ENCODE results near the gene FAF1. TPM values are rescaled to one million over a fixed set of nuclear protein-coding genes. Genes with fewer than 3 reads are reported as not detected.

Gene FAF1
- total RNA-seq, 1 experiment from 2014 or later: 73.2 TPM

- Histone ChIP-seq H2AFZ (ENCODE audit: low read depth, low read length, poor library complexity, severe bottlenecking) (peak overlapping the region; percentile 97), H3K9ac (ENCODE audit: low read length) (peak overlapping the region; percentile 77), H3K4me3 (replicated peaks in 1 of 2; ENCODE audit: low read depth in 1 of 2, low read length in 2 of 2) (peak overlapping the region; percentile 82 to 93), H3K4me1 (ENCODE audit: control insufficient read depth in 1 of 2, insufficient read depth in 2 of 2, low read length in 2 of 2) (peaks cover 7 to 24% of the 10 kb centered on the region in 2 experiments; a peak in 3 of 4 replicates), H3K27me3 (ENCODE audit: insufficient read depth, low read length) (no peaks in the 10 kb centered on the region), H3K27ac (ENCODE audit: low read depth, low read length) (peak overlapping the region; percentile 76), H3K9me3 (ENCODE audit: control insufficient read depth in 1 of 2, insufficient read depth in 1 of 2, low read depth in 1 of 2, low read length in 2 of 2) (no peaks in the 10 kb centered on the region), H3K79me2 (ENCODE audit: insufficient read depth, low read length) (no peaks in the 10 kb centered on the region), H3K4me2 (ENCODE audit: low read length) (peak overlapping the region; percentile 96), H4K20me1 (ENCODE audit: insufficient read depth) (no peaks in the 10 kb centered on the region), H3K36me3 (ENCODE audit: control insufficient read depth in 1 of 2, insufficient read depth in 2 of 2, low read length in 2 of 2) (no peaks in the 10 kb centered on the region), H3K9me2 (ENCODE audit: insufficient read depth) (no peaks in the 10 kb centered on the region; the same call in 1 of the 2 replicates)
- DNase-seq (ENCODE audit: low read depth, low spot score) (no peak), ATAC-seq (peak; percentile 46)
- intact Hi-C loops (cut with micrococcal nuclease): loop anchor here (1.0 kb wide), 1 partner anchor 9 kb away; the partner anchor contains the start of gene FAF1
- RAD21 ChIA-PET (ENCODE audit: low non-redundant PET in 1 of 2, low total read pairs in 2 of 2, uncharacterized antibody in 2 of 2, unreplicated experiment in 2 of 2): interaction anchor here in 1 of 2 experiments (1.5 kb wide), 1 partner anchor 9 kb away, joined by 3 read pairs; the partner anchor contains the start of gene FAF1
- POLR2A ChIA-PET: interaction anchor here (0.6 to 3.2 kb wide), 4 partner anchors 8 to 331 kb away, joined by 3 to 9 read pairs (median 3); partner anchors contain the start of gene FAF1
- BruUV-seq (replicated peaks): TSS peak; percentile 69
- CTCF ChIA-PET: interaction anchor here (1.2 to 1.8 kb wide), 3 partner anchors 9 to 96 kb away, joined by 4 to 7 read pairs (median 6); no protein-coding TSS in a partner anchor
- TF ChIP-seq, protein P1, sequence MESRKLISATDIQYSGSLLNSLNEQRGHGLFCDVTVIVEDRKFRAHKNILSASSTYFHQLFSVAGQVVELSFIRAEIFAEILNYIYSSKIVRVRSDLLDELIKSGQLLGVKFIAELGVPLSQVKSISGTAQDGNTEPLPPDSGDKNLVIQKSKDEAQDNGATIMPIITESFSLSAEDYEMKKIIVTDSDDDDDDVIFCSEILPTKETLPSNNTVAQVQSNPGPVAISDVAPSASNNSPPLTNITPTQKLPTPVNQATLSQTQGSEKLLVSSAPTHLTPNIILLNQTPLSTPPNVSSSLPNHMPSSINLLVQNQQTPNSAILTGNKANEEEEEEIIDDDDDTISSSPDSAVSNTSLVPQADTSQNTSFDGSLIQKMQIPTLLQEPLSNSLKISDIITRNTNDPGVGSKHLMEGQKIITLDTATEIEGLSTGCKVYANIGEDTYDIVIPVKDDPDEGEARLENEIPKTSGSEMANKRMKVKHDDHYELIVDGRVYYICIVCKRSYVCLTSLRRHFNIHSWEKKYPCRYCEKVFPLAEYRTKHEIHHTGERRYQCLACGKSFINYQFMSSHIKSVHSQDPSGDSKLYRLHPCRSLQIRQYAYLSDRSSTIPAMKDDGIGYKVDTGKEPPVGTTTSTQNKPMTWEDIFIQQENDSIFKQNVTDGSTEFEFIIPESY (IDR thresholded peaks at IDR 0.05; ENCODE audit: extremely low read depth, insufficient replicate concordance, low read length): no peak
- TF ChIP-seq ZFX (IDR thresholded peaks at IDR 0.05): peak; percentile 49; the same call in 1 of the 2 replicates
- 0 out of 2 replicates have a peak, but pooled peaks have one; percentile 5 for TF ChIP-seq SP1 (IDR thresholded peaks at IDR 0.05; ENCODE audit: low read depth)
- TF ChIP-seq TCF7L2 (IDR thresholded peaks at IDR 0.05; ENCODE audit: borderline replicate concordance, extremely low read depth, insufficient read depth, insufficient read length): peak; percentile 25
These were observed 8.9 kb upstream of the FAF1 start for GRCh38 chr1:50968821-50969610.
